GM12878 (cell line): ENCODE results near the gene C19orf47. TPM values are rescaled to one million over a fixed set of nuclear protein-coding genes. Genes with fewer than 3 reads are reported as not detected.

ENCODE experiments used
- ATAC-seq: fragments of 200-7000 bp; cut with Tn5 transposase; 3 replicates; pipeline ENCODE4 v1.9.1; 2020; ENCODE audit warnings: mild to moderate bottlenecking, moderate library complexity
- BruUV-seq: library from RNA; stranded (reverse); fragments of 400-500 nt; replicated peaks from 2 replicates; lab custom pipeline; 2021; lab: Mats Ljungman, UMichigan
- CTCF ChIA-PET: fragments of 300-600 bp; sonication (Branson Sonifier 250); formaldehyde crosslinking; extraction: SDS; loops from one replicate; lab custom pipeline; 2021; ENCODE audit warnings: inconsistent platforms; lab: Yijun Ruan, JAX
- POLR2A ChIA-PET: fragments of 350-600 bp; formaldehyde crosslinking; extraction: SDS; loops from one replicate; lab custom pipeline; 2021; ENCODE audit warnings: inconsistent platforms; lab: Charles Lee
- RAD21 ChIA-PET: fragments of 300-600 bp; sonication (Branson Sonifier 250); formaldehyde crosslinking; loops from one replicate; lab custom pipeline; 2023; ENCODE audit warnings: antibody characterized with exemption; ENCODE audit not compliant: unreplicated experiment; lab: Charles Lee
- SMC1A ChIA-PET: fragments of 300-600 bp; sonication (Branson Sonifier 250); formaldehyde crosslinking; loops from one replicate; lab custom pipeline; 2023; ENCODE audit not compliant: unreplicated experiment, uncharacterized antibody; lab: Charles Lee
- DNase-seq: peaks from one replicate; pipeline ENCODE4 v3.0.0-alpha.2; 2011; ENCODE audit warnings: low read depth, low spot score
- FAIRE-seq: peaks from 3 replicates; lab custom pipeline; 2011; peaks lifted over from hg19 to GRCh38; lab: Jason Lieb, UNC
- H2AFZ ChIP-seq: 2 replicates; pipeline ENCODE4 v1.6.0; 2011; ENCODE audit warnings: low read depth, low read length, control low read depth; ENCODE audit not compliant: control insufficient read depth
- H3K27ac ChIP-seq: 2 replicates; pipeline ENCODE4 v1.5.1; 2011; ENCODE audit warnings: control low read depth; ENCODE audit not compliant: control insufficient read depth, insufficient read depth
- H3K27me3 ChIP-seq, 2 experiments: replicated peaks in 1 of 2; 2 replicates each; pipeline versions ENCODE4 v1.6.0 to v1.6.1; 2011; ENCODE audit warnings: low read length in 1 of 2; ENCODE audit not compliant: control insufficient read depth in 2 of 2, insufficient read depth in 2 of 2
- H3K36me3 ChIP-seq, 2 experiments: 2 replicates each; pipeline ENCODE4 v1.5.1; 2011; ENCODE audit warnings: low read length in 1 of 2; ENCODE audit not compliant: control insufficient read depth in 2 of 2, insufficient read depth in 2 of 2
- H3K4me1 ChIP-seq: 2 replicates; pipeline ENCODE4 v1.6.1; 2011; ENCODE audit warnings: mild to moderate bottlenecking, low read length, moderate library complexity, mixed read lengths; ENCODE audit not compliant: control insufficient read depth, insufficient read depth
- H3K4me2 ChIP-seq: 2 replicates; pipeline ENCODE4 v1.6.0; 2011; ENCODE audit warnings: control low read depth; ENCODE audit not compliant: control insufficient read depth, insufficient read depth
- H3K4me3 ChIP-seq: fragments of 200-600 bp; sonication (generic); 2 replicates; pipeline ENCODE4 v1.5.1; 2016
- H3K79me2 ChIP-seq: 2 replicates; pipeline ENCODE4 v1.6.0; 2011; ENCODE audit warnings: low read length; ENCODE audit not compliant: control insufficient read depth, insufficient read depth
- H3K9ac ChIP-seq: 2 replicates; pipeline ENCODE4 v1.8.0; 2011; ENCODE audit warnings: low read length, control low read depth, mixed read lengths; ENCODE audit not compliant: control insufficient read depth, insufficient read depth
- H3K9me3 ChIP-seq: replicated peaks from 3 replicates; pipeline ENCODE4 v1.5.1; 2011; ENCODE audit warnings: mild to moderate bottlenecking, low read length; ENCODE audit not compliant: control insufficient read depth, insufficient read depth
- H4K20me1 ChIP-seq: 2 replicates; pipeline ENCODE4 v1.6.0; 2011; ENCODE audit not compliant: control insufficient read depth, insufficient read depth
- GABPA ChIP-seq: IDR thresholded peaks from 2 replicates; pipeline ENCODE4 v1.6.1; 2014; ENCODE audit warnings: antibody characterized with exemption, low read depth, mild to moderate bottlenecking, inconsistent platforms
- HDGF ChIP-seq: fragments of 450-650 bp; IDR thresholded peaks from 2 replicates; pipeline ENCODE4 v1.6.1; 2016; ENCODE audit warnings: antibody characterized with exemption
- KAT2A ChIP-seq: conservative IDR thresholded peaks from 2 replicates; pipeline ENCODE4 v1.6.1; 2011; ENCODE audit warnings: low read depth, low read length; ENCODE audit not compliant: control insufficient read depth
- KDM1A ChIP-seq: fragments of 200-600 bp; sonication (generic); IDR thresholded peaks from 2 replicates; pipeline ENCODE4 v1.6.1; 2016; ENCODE audit warnings: borderline replicate concordance
- MTA3 ChIP-seq: IDR thresholded peaks from 2 replicates; pipeline ENCODE4 v1.6.1; 2012; ENCODE audit warnings: low read length, inconsistent platforms, borderline replicate concordance
- NFIC ChIP-seq: IDR thresholded peaks from 2 replicates; pipeline ENCODE4 v1.6.1; 2012; ENCODE audit warnings: low read depth, mild to moderate bottlenecking, inconsistent platforms, low read length, moderate library complexity
- PKNOX1 ChIP-seq: fragments of 450-650 bp; IDR thresholded peaks from 2 replicates; pipeline ENCODE4 v1.6.1; 2016; ENCODE audit warnings: mild to moderate bottlenecking
- SMAD5 ChIP-seq: IDR thresholded peaks from 2 replicates; pipeline ENCODE4 v1.6.1; 2016; ENCODE audit warnings: antibody characterized with exemption, low read depth
- SMARCA5 ChIP-seq: fragments of 450-650 bp; IDR thresholded peaks from 2 replicates; pipeline ENCODE4 v1.6.1; 2017; ENCODE audit warnings: mild to moderate bottlenecking
- TCF3 ChIP-seq: IDR thresholded peaks from 2 replicates; pipeline ENCODE4 v1.6.1; 2012; ENCODE audit warnings: low read depth, mild to moderate bottlenecking, low read length, borderline replicate concordance; ENCODE audit not compliant: insufficient read depth
- ZBED1 ChIP-seq: IDR thresholded peaks from 2 replicates; pipeline ENCODE4 v1.6.1; 2016; ENCODE audit warnings: borderline replicate concordance
- ZNF207 ChIP-seq: fragments of 450-650 bp; IDR thresholded peaks from 2 replicates; pipeline ENCODE4 v1.6.1; 2014; ENCODE audit warnings: antibody characterized with exemption, mild to moderate bottlenecking, borderline replicate concordance
- ZNF687 ChIP-seq: fragments of 450-650 bp; IDR thresholded peaks from 2 replicates; pipeline ENCODE4 v1.6.1; 2017; ENCODE audit warnings: mild to moderate bottlenecking, moderate library complexity
- WGBS: methylation state at CpG from one replicate; pipeline ENCODE4 v1.1.6; 2016; ENCODE audit warnings: low lambda C conversion rate; ENCODE audit not compliant: insufficient replicate concordance, insufficient coverage; ENCODE audit errors: missing lambda C conversion rate; 5-methylcytosine and 5-hydroxymethylcytosine counted together
- in situ Hi-C: fragments of 300-500 bp; cut with MboI; formaldehyde crosslinking; loops from 9 replicates; pipeline ENCODE4 v1.14.3; 2018; ENCODE audit warnings: mixed read lengths
- intact Hi-C: fragments of 100-400 bp; cut with micrococcal nuclease; formaldehyde crosslinking; loops from one replicate; pipeline ENCODE4 v1.14.2; 2022; ENCODE audit not compliant: unreplicated experiment
- polyA plus RNA-seq, 11 experiments: library from polyadenylated mRNA; depleted of rRNA in 4 of 11; unstranded in 6 of 11; stranded (reverse) in 5 of 11; fragments of >200 nt; fragmentation: Nextera tagmentation in 4 of 11; fragmentation: Illumina TruSeq in 1 of 11; extraction: Ambion mirVana in 4 of 11; extraction: Trizol in 1 of 11; gene quantifications; 1 replicate in 1 of 11; 2 replicates in 10 of 11; pipeline versions ENCODE4 v1.2.1 to v1.2.3, GENCODE V29; 2011 to 2016; ENCODE audit warnings: inconsistent platforms in 2 of 11, missing spikeins in 2 of 11, low read depth in 1 of 11
- total RNA-seq, 4 experiments: library from RNA; depleted of rRNA in 3 of 4; stranded (reverse); fragments of >200 nt in 3 of 4; fragmentation: Illumina TruSeq in 1 of 4; extraction: Trizol in 1 of 4; gene quantifications; 2 replicates each; pipeline versions ENCODE4 v1.2.1 to v1.2.3, GENCODE V29; 2013 to 2021

C19orf47 gene
- total and polyA plus RNA-seq, 10 of the 15 experiments (the other 5 are each of a cell fraction or from before 2014, with no cell fraction given): 0.11 to 29.1 (median 20.2) TPM

- no peak for ATAC-seq
- intact Hi-C loops: no loop called here
- H4K20me1 ChIP-seq: no peaks in the 10 kb centered on the region
- no peak for DNase-seq
- no peak overlapping the region for H3K27ac ChIP-seq
- no peaks in the 10 kb centered on the region for H3K4me1 ChIP-seq
- ChIA-PET CTCF (no interaction called here), POLR2A (no interaction called here), SMC1A (interaction anchor here (1.7 kb wide), 1 partner anchor 10 kb away, joined by 7 read pairs; no protein-coding TSS in a partner anchor), RAD21 (no interaction called here)
- H3K4me2 ChIP-seq: no peak overlapping the region
- no peak overlapping the region for H2AFZ ChIP-seq
- BruUV-seq: no TSS peak
- no peak overlapping the region for H3K4me3 ChIP-seq
- no peaks in the 10 kb centered on the region for H3K79me2 ChIP-seq
- no peaks in the 10 kb centered on the region for H3K36me3 ChIP-seq
- FAIRE-seq: no peak
- 80% methylated on average over 6 of the region's 6 CpGs for WGBS
- no peak overlapping the region for H3K9ac ChIP-seq
- no peak for TF ChIP-seq KAT2A
- TF ChIP-seq KDM1A: no peak
- no peak for TF ChIP-seq PKNOX1
- TF ChIP-seq ZNF687: no peak
- TF ChIP-seq NFIC: no peak
- TF ChIP-seq TCF3: no peak
- no peak for TF ChIP-seq ZBED1
- no peak for TF ChIP-seq HDGF
- no peak for TF ChIP-seq MTA3
- TF ChIP-seq ZNF207: no peak
- TF ChIP-seq SMAD5: no peak
- no peak for TF ChIP-seq GABPA
- TF ChIP-seq SMARCA5: no peak
- in situ Hi-C loops: no loop called here
- no peaks in the 10 kb centered on the region for H3K9me3 ChIP-seq
- no peaks in the 10 kb centered on the region for H3K27me3 ChIP-seq
Measured at GRCh38 chr19:40294560-40294959, 53.6 kb downstream of the C19orf47 start.
